Thymus (tissue), 11 donors: ENCODE data around the gene KCNQ4. TPM values are rescaled to one million over a fixed set of nuclear protein-coding genes. Genes with fewer than 3 reads are reported as not detected.

Experiments
- DNase-seq, 9 donors: peaks; one replicate each; pipeline ENCODE4 v3.0.0-alpha.2; 2013; ENCODE audit warnings: low spot score in 9 of 9, low read depth in 6 of 9, missing footprints in 1 of 9
- H3K27ac ChIP-seq, 2 donors: one replicate each; pipeline ENCODE4 v1.5.1; 2013; ENCODE audit warnings: control low read depth in 1 of 2, low read depth in 1 of 2, low read length in 1 of 2, mild to moderate bottlenecking in 1 of 2, moderate library complexity in 1 of 2
- H3K27me3 ChIP-seq, 2 donors: one replicate each; pipeline ENCODE4 v1.5.1; 2013; ENCODE audit warnings: low read length in 1 of 2; ENCODE audit not compliant: control insufficient read depth in 2 of 2, insufficient read depth in 1 of 2
- H3K36me3 ChIP-seq, 2 donors: one replicate each; pipeline ENCODE4 v1.5.1; 2013; ENCODE audit warnings: low read length in 1 of 2, mild to moderate bottlenecking in 1 of 2, moderate library complexity in 1 of 2; ENCODE audit not compliant: control insufficient read depth in 2 of 2, insufficient read depth in 2 of 2
- H3K4me1 ChIP-seq, 2 donors: one replicate each; pipeline ENCODE4 v1.5.1; 2013; ENCODE audit warnings: low read length in 2 of 2; ENCODE audit not compliant: control insufficient read depth in 2 of 2, insufficient read depth in 2 of 2
- H3K4me3 ChIP-seq, 2 donors: one replicate each; pipeline ENCODE4 v1.5.1; 2013; ENCODE audit warnings: low read length in 2 of 2, control low read depth in 1 of 2, mild to moderate bottlenecking in 1 of 2
- H3K9me3 ChIP-seq, 2 donors: one replicate each; pipeline ENCODE4 v1.5.1; 2013; ENCODE audit warnings: low read length in 1 of 2, mild to moderate bottlenecking in 1 of 2; ENCODE audit not compliant: control insufficient read depth in 2 of 2, insufficient read depth in 1 of 2
- WGBS: extraction: QIAGEN DNeasy Blood & Tissue Kit; methylation state at CpG from one replicate; pipeline ENCODE4 v1.1.7; 2013; 5-methylcytosine and 5-hydroxymethylcytosine counted together
- polyA plus RNA-seq: library from polyadenylated mRNA; stranded (reverse); fragments of 200-250 nt; gene quantifications from one replicate; pipeline ENCODE4 v1.2.3, GENCODE V29; 2013
- total RNA-seq: library from RNA; stranded (reverse); fragments of 120-200 nt; gene quantifications from one replicate; pipeline ENCODE4 v1.2.4, GENCODE V29; 2013
- donor health status: healthy.

The KCNQ4 gene
- total and polyA plus RNA-seq, 2 donors = 0.47 to 1.1 TPM

DNA sequence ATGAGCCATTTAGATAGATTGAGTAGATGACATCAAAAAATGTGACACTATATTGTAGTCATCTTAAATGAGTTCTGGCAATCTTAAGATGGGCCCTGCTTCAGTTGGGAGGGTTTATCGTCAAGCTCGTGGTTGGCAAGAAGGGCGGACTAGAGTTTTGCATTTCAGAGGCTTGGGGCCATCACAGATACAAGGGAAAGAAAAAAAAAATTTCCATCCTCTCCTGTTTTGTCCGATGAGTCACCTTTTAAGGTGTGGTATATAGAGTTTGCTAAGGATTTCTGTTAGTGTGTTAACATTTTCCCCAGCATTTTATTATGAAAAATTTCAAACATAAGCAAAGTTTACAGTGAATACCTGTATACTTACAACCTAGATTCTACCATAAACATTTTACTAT, 31.8 kb upstream of the KCNQ4 start:
- no peaks in the 10 kb centered on the region for H3K9me3 ChIP-seq
- WGBS = 82% methylated on average over 4 of the region's 4 CpGs
- H3K4me3 ChIP-seq = no peak overlapping the region
- H3K27me3 ChIP-seq = no peaks in the 10 kb centered on the region
- no peak for DNase-seq
- peaks cover 58 to 96% of the 10 kb centered on the region in 2 donors for H3K36me3 ChIP-seq
- no peaks in the 10 kb centered on the region for H3K4me1 ChIP-seq
- H3K27ac ChIP-seq = no peak overlapping the region

DNA sequence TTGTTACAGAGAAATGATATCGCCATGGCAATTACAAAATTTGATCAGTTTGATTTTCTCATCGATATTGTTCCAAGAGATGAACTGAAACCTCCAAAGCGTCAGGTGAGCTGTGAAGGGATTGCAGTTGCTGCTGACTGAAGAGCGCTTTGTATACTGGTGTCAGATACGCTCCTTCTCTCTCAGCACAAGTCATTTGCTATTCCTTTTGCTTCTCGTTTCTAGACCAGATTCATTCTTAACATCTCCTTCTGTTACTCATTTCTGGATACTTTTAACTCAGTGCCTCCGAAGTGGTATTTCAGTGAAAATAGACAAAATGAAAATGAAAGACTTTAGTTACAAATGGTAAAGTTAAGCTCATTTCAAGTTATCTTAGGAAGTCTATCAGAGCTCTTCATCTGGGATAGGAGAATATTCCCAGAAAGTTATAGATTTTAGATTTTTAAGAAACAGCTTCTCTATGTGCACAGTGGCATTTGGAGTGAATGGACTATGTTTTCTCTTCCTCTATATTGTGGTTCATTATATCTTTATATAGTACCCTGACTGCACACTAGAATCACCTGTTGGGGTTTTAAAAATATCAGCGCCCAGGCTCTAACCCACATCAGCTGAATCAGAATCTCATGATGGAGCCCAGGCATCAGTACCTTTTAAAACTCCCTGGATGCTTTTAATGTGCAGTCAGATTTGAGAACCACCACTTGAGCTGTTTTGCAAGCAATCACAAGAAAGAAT, 30.3 kb upstream of the KCNQ4 start:
- 95% methylated on average over 8 of the region's 8 CpGs for WGBS
- Histone ChIP-seq H3K27me3 (no peaks in the 10 kb centered on the region), H3K9me3 (no peaks in the 10 kb centered on the region), H3K4me1 (no peaks in the 10 kb centered on the region), H3K27ac (no peak overlapping the region), H3K36me3 (peaks cover 63 to 96% of the 10 kb centered on the region in 2 donors), H3K4me3 (no peak overlapping the region)
- DNase-seq = no peak

DNA sequence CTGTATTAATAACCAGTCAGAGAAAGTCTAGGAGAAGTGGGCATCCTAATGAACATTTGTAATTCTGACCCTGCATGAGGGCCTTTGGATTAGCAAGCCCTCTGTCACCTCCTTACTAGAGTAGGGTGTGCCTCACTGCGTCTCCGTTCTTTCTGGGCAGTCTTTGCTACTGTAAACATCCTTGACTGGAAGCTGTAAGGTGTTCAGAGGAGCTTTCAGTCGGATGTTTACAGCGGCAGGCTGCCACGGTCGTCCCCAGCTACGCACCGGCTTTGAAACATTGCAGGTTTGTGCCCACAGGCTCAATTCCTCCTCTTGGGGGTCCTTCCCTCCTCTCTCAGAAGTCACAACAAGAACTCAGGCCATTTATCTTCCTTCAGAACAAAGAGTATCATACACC, 29.4 kb upstream of the KCNQ4 start:
- H3K4me1 ChIP-seq = no peaks in the 10 kb centered on the region
- H3K9me3 ChIP-seq = no peaks in the 10 kb centered on the region
- no peak overlapping the region for H3K4me3 ChIP-seq
- H3K27me3 ChIP-seq = no peaks in the 10 kb centered on the region
- no peak for DNase-seq
- H3K27ac ChIP-seq = no peak overlapping the region
- H3K36me3 ChIP-seq = peaks cover 64 to 96% of the 10 kb centered on the region in 2 donors
- WGBS = 95% methylated on average over 8 of the region's 8 CpGs

DNA sequence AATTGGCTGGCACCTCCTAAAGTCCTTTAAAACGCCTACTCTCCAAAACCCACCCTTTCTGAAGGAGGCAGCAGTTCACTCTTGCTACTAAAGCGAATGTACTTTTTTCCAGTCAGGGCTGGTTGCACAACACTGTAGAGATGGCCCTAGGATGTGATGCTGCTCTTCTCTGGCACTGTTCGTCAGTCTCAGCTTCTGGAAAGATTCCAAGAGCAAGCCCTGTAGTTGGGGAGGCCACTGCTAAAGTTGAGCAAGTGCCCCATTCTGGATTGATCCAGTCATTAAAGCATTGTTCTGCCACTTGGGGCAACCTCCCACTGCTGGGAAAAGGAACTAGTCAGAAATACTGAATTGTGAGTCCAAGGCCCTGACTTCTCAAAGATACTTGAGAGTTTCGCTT, 28.5 kb upstream of the KCNQ4 start:
- DNase-seq = no peak
- Histone ChIP-seq H3K4me1 (no peaks in the 10 kb centered on the region), H3K36me3 (peaks cover 64 to 96% of the 10 kb centered on the region in 2 donors), H3K9me3 (no peaks in the 10 kb centered on the region), H3K27me3 (no peaks in the 10 kb centered on the region), H3K4me3 (no peak overlapping the region), H3K27ac (no peak overlapping the region)
- WGBS = 96% methylated on average over 4 of the region's 4 CpGs

DNA sequence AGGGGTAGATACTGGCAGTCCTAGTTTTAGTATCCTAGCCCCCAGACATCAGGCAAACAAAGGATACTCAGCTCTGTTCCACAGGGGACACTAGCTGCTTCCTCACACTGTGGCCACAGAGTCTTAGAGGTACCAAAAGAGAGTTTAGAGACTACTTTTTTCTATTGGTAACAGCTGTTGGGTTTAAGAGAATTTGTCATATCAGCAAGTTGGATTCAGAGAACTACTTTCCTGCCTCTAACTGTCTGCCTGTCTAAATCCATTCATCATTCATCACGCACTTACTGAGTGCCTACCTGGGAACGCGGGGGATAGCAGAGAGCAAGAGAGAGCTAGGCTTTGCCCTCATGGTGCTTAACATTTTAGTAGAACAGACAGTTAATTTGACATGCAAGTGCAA, 27.1 kb upstream of the KCNQ4 start:
- H3K27ac ChIP-seq = no peak overlapping the region
- DNase-seq = no peak
- peaks cover 72 to 95% of the 10 kb centered on the region in 2 donors for H3K36me3 ChIP-seq
- 97% methylated on average over 3 of the region's 3 CpGs for WGBS
- no peaks in the 10 kb centered on the region for H3K9me3 ChIP-seq
- no peaks in the 10 kb centered on the region for H3K4me1 ChIP-seq
- no peaks in the 10 kb centered on the region for H3K27me3 ChIP-seq
- no peak overlapping the region for H3K4me3 ChIP-seq

DNA sequence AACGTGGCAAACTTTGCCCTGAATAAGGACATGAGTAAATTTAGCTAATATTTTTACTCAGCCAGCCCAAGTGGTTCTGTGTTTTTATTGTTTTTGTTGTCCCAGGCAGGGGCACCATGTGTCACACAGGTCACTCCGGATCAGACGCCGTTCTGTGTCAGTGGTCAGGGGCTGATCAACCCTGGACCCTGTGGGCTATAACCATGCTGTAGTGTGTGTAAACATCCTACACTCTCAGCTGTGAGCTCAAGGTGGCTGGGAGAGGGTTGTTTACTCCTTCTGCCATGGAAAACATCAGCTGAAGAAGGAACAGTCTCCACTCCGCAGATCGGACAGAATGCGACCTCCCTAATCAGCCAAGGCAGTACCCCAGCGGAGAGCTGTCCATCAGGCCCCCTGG, 26.5 kb upstream of the KCNQ4 start:
- no peak overlapping the region for H3K27ac ChIP-seq
- WGBS = 97% methylated on average over 8 of the region's 8 CpGs
- no peak for DNase-seq
- no peaks in the 10 kb centered on the region for H3K9me3 ChIP-seq
- H3K4me3 ChIP-seq = no peak overlapping the region
- H3K27me3 ChIP-seq = no peaks in the 10 kb centered on the region
- peaks cover 75 to 98% of the 10 kb centered on the region in 2 donors for H3K36me3 ChIP-seq
- H3K4me1 ChIP-seq = no peaks in the 10 kb centered on the region

DNA sequence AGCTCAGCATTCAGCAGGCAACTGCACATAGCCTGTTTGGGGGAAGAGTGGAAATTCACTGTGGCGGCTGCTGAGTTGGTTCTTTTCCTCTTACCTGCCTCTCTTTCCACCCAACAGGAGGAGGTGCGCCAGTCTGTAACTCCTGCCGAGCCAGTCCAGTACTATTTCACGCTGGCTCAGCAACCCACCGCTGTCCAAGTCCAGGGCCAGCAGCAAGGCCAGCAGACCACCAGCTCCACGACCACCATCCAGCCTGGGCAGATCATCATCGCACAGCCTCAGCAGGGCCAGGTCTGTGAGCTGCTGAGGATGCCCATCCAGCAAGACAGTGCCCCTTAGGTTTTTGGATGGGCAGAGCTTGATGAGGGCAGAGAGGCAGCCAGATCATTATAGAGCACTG, 25.6 kb upstream of the KCNQ4 start:
- H3K4me1 ChIP-seq = no peaks in the 10 kb centered on the region
- no peaks in the 10 kb centered on the region for H3K27me3 ChIP-seq
- H3K9me3 ChIP-seq = no peaks in the 10 kb centered on the region
- H3K27ac ChIP-seq = no peak overlapping the region
- peaks cover 82 to 98% of the 10 kb centered on the region in 2 donors for H3K36me3 ChIP-seq
- WGBS = 98% methylated on average over 7 of the region's 7 CpGs
- no peak overlapping the region for H3K4me3 ChIP-seq
- DNase-seq = no peak

DNA sequence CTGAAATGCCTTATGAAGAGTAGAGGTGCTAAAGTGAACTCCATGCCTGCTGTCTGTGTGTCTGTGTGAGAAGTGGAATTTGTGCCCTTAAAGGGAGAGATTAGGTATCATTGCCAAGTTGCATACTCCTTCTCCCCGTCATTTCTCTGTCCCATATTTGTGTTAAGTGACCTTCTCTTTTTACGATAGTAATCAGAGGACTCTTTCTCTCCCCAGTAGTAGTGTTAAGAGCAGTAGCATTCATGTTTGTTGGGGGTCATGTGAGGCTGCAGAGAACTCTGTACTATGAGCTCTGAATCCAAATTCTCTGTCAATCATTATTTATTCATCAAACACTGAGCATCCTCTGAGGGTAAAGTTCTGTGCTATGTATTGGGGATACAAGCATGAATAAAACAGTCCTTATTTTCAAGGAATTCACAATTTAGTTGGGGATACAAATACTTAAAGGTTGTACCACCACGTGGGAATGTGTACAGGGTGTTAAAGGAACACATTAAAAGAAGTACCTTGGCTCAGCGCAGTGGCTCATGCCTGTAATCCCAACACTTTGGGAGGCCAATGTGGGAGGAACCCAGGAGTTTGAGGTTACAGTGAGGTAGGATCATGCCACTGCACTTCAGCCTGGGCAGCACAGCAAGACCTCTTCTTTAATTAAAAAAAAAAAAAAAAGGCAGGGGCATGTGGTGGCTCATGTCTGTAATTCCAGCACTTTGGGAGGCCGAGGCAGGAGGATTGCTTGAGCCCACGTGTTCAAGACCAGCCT, 24.8 kb upstream of the KCNQ4 start:
- Histone ChIP-seq H3K9me3 (no peaks in the 10 kb centered on the region), H3K27me3 (no peaks in the 10 kb centered on the region), H3K4me1 (peaks cover 0 to 3% of the 10 kb centered on the region in 2 donors), H3K4me3 (no peak overlapping the region), H3K27ac (no peak overlapping the region), H3K36me3 (peaks cover 81 to 94% of the 10 kb centered on the region in 2 donors)
- 99% methylated on average over 6 of the region's 6 CpGs for WGBS
- DNase-seq = no peak

DNA sequence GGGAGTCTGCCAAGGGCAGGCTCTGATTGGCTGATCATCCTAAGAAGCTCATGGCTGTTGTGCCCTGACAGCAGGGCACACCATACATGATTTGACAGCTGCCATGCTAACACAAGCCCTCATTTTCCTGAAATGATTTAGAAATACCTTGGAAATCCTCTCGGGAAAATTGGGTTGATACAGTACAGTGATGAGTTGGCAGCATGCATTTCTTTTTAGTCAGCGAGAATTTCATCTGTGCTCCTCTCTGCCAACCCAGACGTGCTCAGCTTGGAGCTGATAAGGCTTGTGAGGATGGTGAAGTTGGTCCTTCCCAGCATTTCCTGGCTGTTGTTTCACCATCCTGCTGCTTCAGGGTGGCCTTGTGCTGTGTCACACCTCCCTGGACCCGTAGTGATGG, 22.6 kb upstream of the KCNQ4 start:
- Histone ChIP-seq H3K9me3 (no peaks in the 10 kb centered on the region), H3K4me3 (no peak overlapping the region), H3K4me1 (peaks cover 0 to 8% of the 10 kb centered on the region in 2 donors), H3K27ac (no peak overlapping the region), H3K36me3 (peaks cover 70 to 94% of the 10 kb centered on the region in 2 donors), H3K27me3 (no peaks in the 10 kb centered on the region)
- no peak for DNase-seq
- 96% methylated on average over 4 of the region's 4 CpGs for WGBS
